ENCODE results near the gene TUBGCP2.

Gene TUBGCP2

DNA sequence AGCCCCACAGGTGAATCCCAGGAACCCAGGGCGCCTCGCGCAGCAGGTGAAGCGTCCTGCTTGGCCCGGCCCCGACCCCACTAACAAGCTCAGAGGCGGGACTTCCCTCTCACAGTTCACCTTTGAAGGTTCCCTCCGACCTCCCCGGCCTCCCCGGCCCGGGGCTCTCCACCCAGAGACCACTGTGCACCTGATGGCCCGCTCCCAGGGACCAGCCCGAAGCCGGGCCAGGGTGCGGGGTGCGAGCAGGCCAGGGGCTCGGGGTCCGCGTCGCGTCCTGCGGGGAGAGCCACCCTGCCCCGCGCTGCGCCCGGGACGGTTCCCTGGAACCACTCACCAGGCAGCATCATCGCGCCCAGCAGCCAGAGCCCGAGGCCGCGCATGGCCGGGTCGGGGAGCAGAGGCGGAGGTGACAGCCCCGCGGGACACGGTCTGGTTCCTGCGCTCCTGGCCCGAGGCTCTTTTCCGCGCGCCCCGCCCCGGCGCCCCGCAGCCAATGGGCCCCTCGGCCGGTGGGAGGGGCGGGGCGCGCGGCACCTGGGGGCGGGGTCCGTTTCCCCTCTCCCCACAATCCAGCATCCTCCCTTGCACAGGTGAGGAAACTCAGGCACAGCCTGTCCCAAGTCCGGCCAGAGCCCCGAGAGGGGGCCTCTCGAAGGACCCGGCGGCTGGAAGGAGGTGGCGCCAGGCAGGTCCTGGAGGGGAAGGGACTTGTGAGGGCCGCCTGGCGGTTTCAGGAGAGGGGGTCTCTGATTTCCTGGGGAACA is 32.1 kb downstream of the TUBGCP2 start, which contains the start of gene ADAM8:
ADAM8 (minus strand) TSS at position 434 of the 767 bp plus-strand sequence; CDS start at position 383, 51 bp downstream.
- Histone ChIP-seq H3K4me3 (ENCODE audit: insufficient read depth, low read length, poor library complexity, severe bottlenecking) (no peak within 1 kb of the TSS), H3F3A (ENCODE audit: insufficient read depth) (no peaks in the 10 kb centered on the region), H3K27ac (ENCODE audit: low read depth, low read length) (no peak within 1 kb of the TSS), H3K27me3 (ENCODE audit: low read length) (no peaks in the 10 kb centered on the region), H4K20me1 (ENCODE audit: low read depth, low read length) (no peaks in the 10 kb centered on the region), H3K79me2 (ENCODE audit: insufficient read depth, low read length) (no peaks in the 10 kb centered on the region), H2AFZ (ENCODE audit: low read depth, low read length, severe bottlenecking) (no peak within 1 kb of the TSS), H3K36me3 (ENCODE audit: low read length) (no peaks in the 10 kb centered on the region), H3K4me2 (ENCODE audit: low read depth, low read length, poor library complexity, severe bottlenecking) (peak within 1 kb of the TSS; percentile 36), H3K9me3 (ENCODE audit: insufficient read depth, low read length) (no peaks in the 10 kb centered on the region), H3K9ac (ENCODE audit: low read length) (no peak within 1 kb of the TSS), H3K9me2 (replicated peaks; ENCODE audit: insufficient read depth, low read length) (no peaks in the 10 kb centered on the region)
- TF ChIP-seq, protein P1, sequence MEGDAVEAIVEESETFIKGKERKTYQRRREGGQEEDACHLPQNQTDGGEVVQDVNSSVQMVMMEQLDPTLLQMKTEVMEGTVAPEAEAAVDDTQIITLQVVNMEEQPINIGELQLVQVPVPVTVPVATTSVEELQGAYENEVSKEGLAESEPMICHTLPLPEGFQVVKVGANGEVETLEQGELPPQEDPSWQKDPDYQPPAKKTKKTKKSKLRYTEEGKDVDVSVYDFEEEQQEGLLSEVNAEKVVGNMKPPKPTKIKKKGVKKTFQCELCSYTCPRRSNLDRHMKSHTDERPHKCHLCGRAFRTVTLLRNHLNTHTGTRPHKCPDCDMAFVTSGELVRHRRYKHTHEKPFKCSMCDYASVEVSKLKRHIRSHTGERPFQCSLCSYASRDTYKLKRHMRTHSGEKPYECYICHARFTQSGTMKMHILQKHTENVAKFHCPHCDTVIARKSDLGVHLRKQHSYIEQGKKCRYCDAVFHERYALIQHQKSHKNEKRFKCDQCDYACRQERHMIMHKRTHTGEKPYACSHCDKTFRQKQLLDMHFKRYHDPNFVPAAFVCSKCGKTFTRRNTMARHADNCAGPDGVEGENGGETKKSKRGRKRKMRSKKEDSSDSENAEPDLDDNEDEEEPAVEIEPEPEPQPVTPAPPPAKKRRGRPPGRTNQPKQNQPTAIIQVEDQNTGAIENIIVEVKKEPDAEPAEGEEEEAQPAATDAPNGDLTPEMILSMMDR (IDR thresholded peaks at IDR 0.05; ENCODE audit: insufficient read depth, low read length, poor library complexity, severe bottlenecking): no peak
- no peak for TF ChIP-seq EZH2phosphoT487 (conservative IDR thresholded peaks at IDR 0.05; ENCODE audit: low read length)

DNA sequence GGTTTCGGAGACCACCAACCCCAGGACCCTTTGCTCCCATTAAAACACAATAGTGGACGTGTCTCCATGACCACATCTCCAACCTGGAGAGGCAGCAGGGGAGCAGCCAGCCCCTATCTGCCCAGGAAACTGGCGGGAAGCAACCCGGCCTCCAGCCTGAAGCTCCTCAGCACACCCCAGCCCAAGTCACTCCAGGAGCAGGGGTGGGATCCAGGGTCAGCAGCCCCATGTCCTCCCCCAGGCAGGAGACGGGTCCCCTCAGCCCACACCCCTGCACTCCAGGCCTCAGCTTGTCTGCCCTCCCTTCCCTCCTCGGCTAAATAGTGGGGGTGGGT is 32.6 kb downstream of the TUBGCP2 start:
- Histone ChIP-seq H3K9me3 (ENCODE audit: insufficient read depth, low read length) (no peaks in the 10 kb centered on the region), H3K9me2 (replicated peaks; ENCODE audit: insufficient read depth, low read length) (no peaks in the 10 kb centered on the region), H4K20me1 (ENCODE audit: low read depth, low read length) (no peaks in the 10 kb centered on the region), H3K27ac (ENCODE audit: low read depth, low read length) (no peak overlapping the region), H3F3A (ENCODE audit: insufficient read depth) (no peaks in the 10 kb centered on the region), H3K4me3 (ENCODE audit: insufficient read depth, low read length, poor library complexity, severe bottlenecking) (no peak overlapping the region), H3K9ac (ENCODE audit: low read length) (no peak overlapping the region), H3K27me3 (ENCODE audit: low read length) (no peaks in the 10 kb centered on the region), H3K4me2 (ENCODE audit: low read depth, low read length, poor library complexity, severe bottlenecking) (peak overlapping the region; percentile 36), H3K79me2 (ENCODE audit: insufficient read depth, low read length) (no peaks in the 10 kb centered on the region), H3K36me3 (ENCODE audit: low read length) (no peaks in the 10 kb centered on the region), H2AFZ (ENCODE audit: low read depth, low read length, severe bottlenecking) (no peak overlapping the region)
- TF ChIP-seq EZH2phosphoT487 (conservative IDR thresholded peaks at IDR 0.05; ENCODE audit: low read length): no peak
- TF ChIP-seq, protein P1 (IDR thresholded peaks at IDR 0.05; ENCODE audit: insufficient read depth, low read length, poor library complexity, severe bottlenecking): no peak

DNA sequence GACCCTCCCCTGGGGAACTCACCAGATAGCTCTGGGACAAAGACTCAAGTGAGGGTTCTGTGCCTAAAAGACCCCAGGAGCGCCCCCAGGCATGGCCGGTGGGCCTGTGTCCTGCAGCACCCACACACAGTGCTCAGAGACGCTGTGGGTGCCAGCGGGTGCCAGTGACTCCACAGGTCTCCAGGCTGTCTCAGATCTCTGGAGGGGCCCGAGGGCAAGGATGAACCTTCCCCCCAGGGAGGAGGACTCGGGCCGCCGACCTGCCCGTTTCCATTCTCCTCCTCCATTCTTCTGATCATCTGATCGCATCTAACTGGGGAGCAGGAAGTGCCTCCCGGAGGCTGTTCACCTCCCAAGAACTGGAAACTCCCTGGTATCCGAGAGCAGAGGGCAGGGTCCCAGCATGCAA is 33.0 kb downstream of the TUBGCP2 start:
- no peak overlapping the region for H3K4me3 ChIP-seq (ENCODE audit: insufficient read depth, low read length, poor library complexity, severe bottlenecking)
- no peaks in the 10 kb centered on the region for H4K20me1 ChIP-seq (ENCODE audit: low read depth, low read length)
- H3K9ac ChIP-seq (ENCODE audit: low read length): no peak overlapping the region
- H3K9me2 ChIP-seq (replicated peaks; ENCODE audit: insufficient read depth, low read length): no peaks in the 10 kb centered on the region
- no peaks in the 10 kb centered on the region for H3K9me3 ChIP-seq (ENCODE audit: insufficient read depth, low read length)
- no peaks in the 10 kb centered on the region for H3K27me3 ChIP-seq (ENCODE audit: low read length)
- H3K4me2 ChIP-seq (ENCODE audit: low read depth, low read length, poor library complexity, severe bottlenecking): peak overlapping the region; percentile 36
- TF ChIP-seq EZH2phosphoT487 (conservative IDR thresholded peaks at IDR 0.05; ENCODE audit: low read length): no peak
- TF ChIP-seq, protein P1 (IDR thresholded peaks at IDR 0.05; ENCODE audit: insufficient read depth, low read length, poor library complexity, severe bottlenecking): peak; percentile 34
- H3K27ac ChIP-seq (ENCODE audit: low read depth, low read length): no peak overlapping the region
- H3F3A ChIP-seq (ENCODE audit: insufficient read depth): no peaks in the 10 kb centered on the region
- H3K79me2 ChIP-seq (ENCODE audit: insufficient read depth, low read length): no peaks in the 10 kb centered on the region
- no peaks in the 10 kb centered on the region for H3K36me3 ChIP-seq (ENCODE audit: low read length)
- no peak overlapping the region for H2AFZ ChIP-seq (ENCODE audit: low read depth, low read length, severe bottlenecking)

All from SU-DHL-6 (cell line).